ENCODE data around the gene POLE. TPM values are rescaled to one million over a fixed set of nuclear protein-coding genes. Genes with fewer than 3 reads are reported as not detected.
A peak's percentile ranks its signal among the peaks of the same experiment; 100 is the strongest.

The POLE gene
- total RNA-seq, 3 donors from 2014 or later (not counting 1 experiment from before 2014, with no cell fraction given) = 58.7 to 66.0 (median 65.0) TPM

DNA sequence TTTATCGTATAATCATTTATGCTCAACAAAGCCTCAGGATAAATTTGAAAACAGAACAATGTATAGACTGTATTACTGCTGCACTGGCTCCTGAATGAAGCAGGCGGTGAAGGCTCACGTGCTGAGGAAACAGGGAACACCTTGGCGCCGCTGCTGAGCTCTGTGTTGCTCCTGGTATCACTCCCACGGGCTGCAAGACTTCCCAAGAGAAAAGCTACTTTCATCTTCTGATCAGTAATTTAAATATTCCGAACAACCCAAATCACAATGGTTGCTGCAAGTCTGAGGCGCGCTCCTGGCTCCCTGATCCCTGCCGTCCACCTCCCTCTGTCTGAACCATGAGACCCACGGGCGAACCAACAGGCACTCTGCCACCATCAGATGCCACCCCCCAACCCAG lies 39.2 kb upstream of the POLE start:
- H3K27ac Mint-ChIP-seq = no peak overlapping the region
- intact Hi-C loops (cut with micrococcal nuclease) = no loop called here
- no peak overlapping the region for H3K4me3 Mint-ChIP-seq
- H3K4me1 ChIP-seq (ENCODE audit: control insufficient read depth, insufficient read depth, low read length) = no peaks in the 10 kb centered on the region
- H3K27ac ChIP-seq (ENCODE audit: low read length) = no peak overlapping the region
- H3K36me3 Mint-ChIP-seq = peaks cover 16% of the 10 kb centered on the region
- H3K4me1 Mint-ChIP-seq = peaks cover 0 to 6% of the 10 kb centered on the region in 2 donors
- H3K4me3 ChIP-seq (ENCODE audit: low read length) = no peak overlapping the region
- no peak for ATAC-seq
- H3K9me3 Mint-ChIP-seq = no peaks in the 10 kb centered on the region
- no peaks in the 10 kb centered on the region for H3K27me3 ChIP-seq (ENCODE audit: control insufficient read depth, insufficient read depth, low read length)
- no peaks in the 10 kb centered on the region for H3K9me3 ChIP-seq (ENCODE audit: control insufficient read depth, insufficient read depth, low read length)
- WGBS (ENCODE audit: insufficient coverage) = 97% methylated on average over 12 of the region's 12 CpGs
- peaks cover 57% of the 10 kb centered on the region for H3K36me3 ChIP-seq (ENCODE audit: control insufficient read depth, insufficient read depth, low read length)
- TF ChIP-seq, protein P1, sequence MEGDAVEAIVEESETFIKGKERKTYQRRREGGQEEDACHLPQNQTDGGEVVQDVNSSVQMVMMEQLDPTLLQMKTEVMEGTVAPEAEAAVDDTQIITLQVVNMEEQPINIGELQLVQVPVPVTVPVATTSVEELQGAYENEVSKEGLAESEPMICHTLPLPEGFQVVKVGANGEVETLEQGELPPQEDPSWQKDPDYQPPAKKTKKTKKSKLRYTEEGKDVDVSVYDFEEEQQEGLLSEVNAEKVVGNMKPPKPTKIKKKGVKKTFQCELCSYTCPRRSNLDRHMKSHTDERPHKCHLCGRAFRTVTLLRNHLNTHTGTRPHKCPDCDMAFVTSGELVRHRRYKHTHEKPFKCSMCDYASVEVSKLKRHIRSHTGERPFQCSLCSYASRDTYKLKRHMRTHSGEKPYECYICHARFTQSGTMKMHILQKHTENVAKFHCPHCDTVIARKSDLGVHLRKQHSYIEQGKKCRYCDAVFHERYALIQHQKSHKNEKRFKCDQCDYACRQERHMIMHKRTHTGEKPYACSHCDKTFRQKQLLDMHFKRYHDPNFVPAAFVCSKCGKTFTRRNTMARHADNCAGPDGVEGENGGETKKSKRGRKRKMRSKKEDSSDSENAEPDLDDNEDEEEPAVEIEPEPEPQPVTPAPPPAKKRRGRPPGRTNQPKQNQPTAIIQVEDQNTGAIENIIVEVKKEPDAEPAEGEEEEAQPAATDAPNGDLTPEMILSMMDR (IDR thresholded peaks at IDR 0.05) = no peak
- no peak for DNase-seq
- no peaks in the 10 kb centered on the region for H3K27me3 Mint-ChIP-seq (ENCODE audit: low read depth in 2 of 2)

- DNase-seq = no peak
- no peaks in the 10 kb centered on the region for H3K4me1 ChIP-seq (ENCODE audit: control insufficient read depth, insufficient read depth, low read length)
- H3K27me3 ChIP-seq (ENCODE audit: control insufficient read depth, insufficient read depth, low read length) = no peaks in the 10 kb centered on the region
- WGBS (ENCODE audit: insufficient coverage) = 96% methylated on average over 30 of the region's 30 CpGs
- intact Hi-C loops (cut with micrococcal nuclease) = no loop called here
- ATAC-seq = no peak
- Mint-ChIP-seq H3K27ac (no peak overlapping the region), H3K4me3 (no peak overlapping the region), H3K36me3 (peaks cover 16% of the 10 kb centered on the region), H3K4me1 (peaks cover 0 to 6% of the 10 kb centered on the region in 2 donors), H3K9me3 (no peaks in the 10 kb centered on the region), H3K27me3 (ENCODE audit: low read depth in 2 of 2) (no peaks in the 10 kb centered on the region)
- peaks cover 71% of the 10 kb centered on the region for H3K36me3 ChIP-seq (ENCODE audit: control insufficient read depth, insufficient read depth, low read length)
- H3K4me3 ChIP-seq (ENCODE audit: low read length) = no peak overlapping the region
- H3K9me3 ChIP-seq (ENCODE audit: control insufficient read depth, insufficient read depth, low read length) = no peaks in the 10 kb centered on the region
- H3K27ac ChIP-seq (ENCODE audit: low read length) = no peak overlapping the region
- TF ChIP-seq, protein P1 (IDR thresholded peaks at IDR 0.05) = no peak
These were observed 37.5 kb upstream of the POLE start for GRCh38 chr12:132724506-132725241.

GRCh38 chr12:132723764-132724140 lies 36.6 kb upstream of the POLE start:
- Histone ChIP-seq H3K4me3 (ENCODE audit: low read length) (no peak overlapping the region), H3K9me3 (ENCODE audit: control insufficient read depth, insufficient read depth, low read length) (no peaks in the 10 kb centered on the region), H3K36me3 (ENCODE audit: control insufficient read depth, insufficient read depth, low read length) (peaks cover 78% of the 10 kb centered on the region), H3K27ac (ENCODE audit: low read length) (no peak overlapping the region), H3K27me3 (ENCODE audit: control insufficient read depth, insufficient read depth, low read length) (no peaks in the 10 kb centered on the region), H3K4me1 (ENCODE audit: control insufficient read depth, insufficient read depth, low read length) (no peaks in the 10 kb centered on the region)
- Mint-ChIP-seq H3K27ac (peak overlapping the region; percentile 18 to 44), H3K36me3 (peaks cover 16% of the 10 kb centered on the region), H3K9me3 (no peaks in the 10 kb centered on the region), H3K27me3 (ENCODE audit: low read depth in 2 of 2) (no peaks in the 10 kb centered on the region), H3K4me1 (peaks cover 0 to 2% of the 10 kb centered on the region in 2 donors), H3K4me3 (no peak overlapping the region)
- intact Hi-C loops (cut with micrococcal nuclease) = no loop called here
- ATAC-seq = no peak
- TF ChIP-seq, protein P1 (IDR thresholded peaks at IDR 0.05) = no peak
- DNase-seq = no peak
- WGBS (ENCODE audit: insufficient coverage) = 96% methylated on average over 1 of the region's 2 CpGs
